GM12801 (cell line): Measurements from ENCODE around the gene JCAD.

Experiments used
- TF ChIP-seq, protein P1 (sequence below): IDR thresholded peaks from one replicate; pipeline ENCODE4 v1.5.1; 2011; ENCODE audit warnings: control low read depth; ENCODE audit not compliant: insufficient read length; ENCODE audit errors: extremely low read depth

JCAD gene

DNA sequence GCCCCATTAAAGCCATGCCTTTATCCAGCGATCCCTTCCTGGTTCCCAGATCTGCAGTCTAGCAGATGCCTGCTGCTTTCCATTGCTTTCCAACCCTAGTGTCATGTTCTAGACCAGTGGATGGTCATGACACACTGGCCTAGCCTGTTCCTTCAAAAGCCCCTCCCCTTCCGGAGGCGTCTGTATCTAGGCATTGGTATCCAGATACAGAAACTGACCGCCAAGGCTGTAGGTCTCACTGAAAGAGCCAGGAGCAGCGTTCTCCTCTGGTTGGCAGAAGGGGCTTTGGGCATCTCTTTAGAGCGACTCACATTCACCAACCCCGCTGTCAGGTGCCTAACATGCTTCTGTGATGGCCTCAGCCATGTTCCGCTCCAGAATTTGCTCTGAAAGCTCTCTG, 22.6 kb downstream of the JCAD start:
- TF ChIP-seq, protein P1, sequence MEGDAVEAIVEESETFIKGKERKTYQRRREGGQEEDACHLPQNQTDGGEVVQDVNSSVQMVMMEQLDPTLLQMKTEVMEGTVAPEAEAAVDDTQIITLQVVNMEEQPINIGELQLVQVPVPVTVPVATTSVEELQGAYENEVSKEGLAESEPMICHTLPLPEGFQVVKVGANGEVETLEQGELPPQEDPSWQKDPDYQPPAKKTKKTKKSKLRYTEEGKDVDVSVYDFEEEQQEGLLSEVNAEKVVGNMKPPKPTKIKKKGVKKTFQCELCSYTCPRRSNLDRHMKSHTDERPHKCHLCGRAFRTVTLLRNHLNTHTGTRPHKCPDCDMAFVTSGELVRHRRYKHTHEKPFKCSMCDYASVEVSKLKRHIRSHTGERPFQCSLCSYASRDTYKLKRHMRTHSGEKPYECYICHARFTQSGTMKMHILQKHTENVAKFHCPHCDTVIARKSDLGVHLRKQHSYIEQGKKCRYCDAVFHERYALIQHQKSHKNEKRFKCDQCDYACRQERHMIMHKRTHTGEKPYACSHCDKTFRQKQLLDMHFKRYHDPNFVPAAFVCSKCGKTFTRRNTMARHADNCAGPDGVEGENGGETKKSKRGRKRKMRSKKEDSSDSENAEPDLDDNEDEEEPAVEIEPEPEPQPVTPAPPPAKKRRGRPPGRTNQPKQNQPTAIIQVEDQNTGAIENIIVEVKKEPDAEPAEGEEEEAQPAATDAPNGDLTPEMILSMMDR = no peak

DNA sequence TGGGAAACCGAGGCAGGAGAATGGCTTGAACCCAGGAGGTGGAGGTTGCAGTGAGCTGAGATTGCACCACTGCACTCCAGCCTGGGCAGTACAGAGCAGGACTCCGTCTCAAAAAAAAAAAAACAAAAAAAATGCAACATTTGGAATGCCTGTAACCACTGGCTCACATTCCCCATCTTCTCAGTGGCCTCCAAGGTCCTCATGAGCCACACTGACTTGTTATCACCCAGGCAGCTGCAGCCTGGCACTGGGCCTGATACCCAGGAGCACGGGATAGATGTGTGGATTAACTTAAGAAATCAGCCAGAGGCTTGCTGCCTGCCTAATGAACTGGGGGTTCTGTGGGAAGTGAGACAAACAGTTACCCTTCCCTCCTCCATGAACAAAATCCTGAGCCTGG, 23.0 kb downstream of the JCAD start:
- TF ChIP-seq, protein P1 = no peak

DNA sequence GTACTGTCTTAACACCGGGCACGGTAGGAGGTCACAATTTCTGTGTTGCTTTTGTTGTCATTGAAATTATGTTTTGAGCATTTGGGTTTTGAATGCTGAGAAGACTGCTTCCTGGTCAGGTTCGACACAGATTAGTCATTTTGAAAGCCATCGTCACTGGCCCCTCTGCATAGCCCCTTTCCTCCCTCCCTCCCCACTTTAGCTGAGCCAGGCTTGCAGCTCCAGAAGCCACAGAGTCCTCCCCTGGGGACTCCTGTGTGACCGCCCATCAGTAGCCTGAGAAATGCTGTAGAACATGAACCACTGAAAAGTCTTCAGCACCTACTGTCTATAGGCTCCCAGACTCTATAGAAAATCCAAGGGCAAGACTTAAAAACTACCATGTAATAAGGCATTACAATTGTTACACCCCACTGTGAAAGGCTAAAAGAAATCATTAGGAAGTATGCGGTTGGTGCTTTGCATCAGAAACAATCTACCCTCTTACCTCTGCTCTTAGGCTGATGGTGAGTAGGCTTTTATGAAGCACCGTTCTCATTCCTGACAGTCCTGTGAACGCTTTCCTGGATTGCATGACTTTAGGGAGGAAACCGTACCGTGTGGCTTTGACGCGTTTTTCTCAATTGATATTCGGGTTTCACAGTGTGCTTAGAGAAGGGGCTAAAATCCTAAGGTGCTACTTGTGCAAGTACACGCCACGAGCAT, 24.8 kb downstream of the JCAD start:
- TF ChIP-seq, protein P1 = no peak

DNA sequence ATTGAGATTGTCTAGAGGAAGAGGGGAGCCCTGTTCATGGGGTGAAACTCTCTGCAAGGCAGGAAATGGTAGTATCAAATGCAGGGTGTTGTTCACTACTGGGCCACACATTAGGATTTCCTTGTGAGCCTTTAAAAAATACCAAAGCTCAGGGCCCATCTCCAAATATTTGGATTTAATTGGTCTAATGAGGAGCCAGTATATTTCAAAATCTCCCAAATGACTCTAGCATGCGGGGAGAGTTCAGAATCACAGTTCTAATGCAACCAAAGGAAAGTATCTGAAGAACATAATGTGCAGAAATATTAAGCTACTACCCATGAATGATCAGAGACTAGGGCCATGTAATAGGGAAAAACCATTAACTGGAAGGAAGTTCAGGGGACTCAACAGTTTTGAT, 27.3 kb downstream of the JCAD start:
- TF ChIP-seq, protein P1 = no peak

DNA sequence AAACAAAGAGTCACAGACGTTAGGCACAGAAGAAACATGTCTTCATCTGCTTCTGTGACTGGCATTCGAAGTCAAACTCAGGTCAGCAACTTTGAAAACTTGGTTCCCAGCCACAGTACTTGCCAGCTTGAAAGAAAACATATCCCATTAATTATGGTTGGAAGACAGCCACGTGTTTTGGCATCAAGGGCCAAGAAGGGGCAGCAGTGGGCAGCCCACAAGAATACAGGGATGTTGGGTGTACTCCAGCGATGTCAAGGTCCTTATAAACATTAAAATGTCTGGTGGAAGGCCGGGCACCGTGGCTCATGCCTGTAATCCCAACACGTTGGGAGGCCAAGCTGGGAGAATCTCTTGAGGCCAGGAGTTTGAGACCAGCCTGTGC, 29.5 kb downstream of the JCAD start:
- TF ChIP-seq, protein P1 = no peak

DNA sequence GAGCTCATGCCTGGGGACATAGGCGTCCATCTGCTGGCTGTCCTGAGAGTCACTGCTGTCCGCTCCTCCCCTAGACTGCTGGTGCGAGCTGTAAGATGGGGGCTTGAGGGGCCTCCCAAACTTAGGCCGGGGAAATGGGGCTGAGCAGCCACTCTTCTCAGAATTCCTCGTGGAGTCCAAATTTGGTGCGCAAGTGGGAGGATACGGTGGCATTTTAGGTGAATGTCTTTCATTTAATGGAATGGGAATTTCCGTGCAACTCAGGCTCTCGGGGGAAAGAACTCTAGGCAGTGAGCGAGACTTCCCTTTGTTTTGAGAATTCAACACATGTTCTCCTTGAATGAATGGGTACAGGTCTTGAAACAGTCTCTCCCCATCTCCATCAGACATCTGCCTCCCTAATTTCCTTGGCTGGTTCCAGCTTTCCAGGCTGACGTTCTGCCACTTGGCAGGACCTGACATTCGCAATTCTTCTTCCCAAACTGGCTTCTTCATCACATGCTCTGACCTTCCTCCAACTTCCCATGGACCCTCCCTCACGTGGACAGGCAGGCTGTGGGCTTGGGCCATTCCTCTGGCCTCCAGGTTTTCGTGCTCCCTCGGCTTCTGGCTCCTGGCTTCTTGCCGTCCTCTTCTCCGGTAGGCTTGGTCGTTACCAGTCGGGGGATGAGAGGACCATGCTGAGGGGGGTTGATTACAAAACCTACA, 30.1 kb downstream of the JCAD start:
- TF ChIP-seq, protein P1 = no peak

DNA sequence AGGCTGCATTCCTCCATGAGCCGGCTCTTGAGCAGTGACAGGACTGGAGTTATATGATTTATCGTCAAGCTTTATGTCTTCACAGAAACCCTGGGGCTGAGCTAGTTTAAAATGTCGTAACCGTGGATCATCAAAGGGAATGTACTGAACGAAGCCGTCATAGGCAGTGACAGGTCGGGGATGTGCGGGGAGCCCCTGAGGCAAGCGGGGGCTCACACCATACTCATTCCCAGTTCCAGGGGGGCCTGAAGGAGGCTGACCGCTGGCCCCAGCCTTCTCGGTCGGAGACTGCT, 30.7 kb downstream of the JCAD start:
- TF ChIP-seq, protein P1 = no peak
